WI38 (cell line): Measurements from ENCODE around the gene SMIM5.

Experiments
- H3K4me3 ChIP-seq: 2 replicates; pipeline ENCODE4 v1.5.1; 2011; ENCODE audit warnings: low read depth, mild to moderate bottlenecking, control low read depth, low read length
- CTCF ChIP-seq: IDR thresholded peaks from 2 replicates; pipeline ENCODE4 v1.5.1; 2012; ENCODE audit warnings: low read depth, mild to moderate bottlenecking, control low read depth, low read length

The SMIM5 gene

GRCh38 chr17:75595920-75596313 is 37.3 kb upstream of the SMIM5 start:
- no peak overlapping the region for H3K4me3 ChIP-seq
- TF ChIP-seq CTCF = no peak

- no peak overlapping the region for H3K4me3 ChIP-seq
- no peak for TF ChIP-seq CTCF
Observed at GRCh38 chr17:75596320-75597087, 36.7 kb upstream of the SMIM5 start.

GRCh38 chr17:75601057-75601987 is 31.9 kb upstream of the SMIM5 start:
- no peak overlapping the region for H3K4me3 ChIP-seq
- TF ChIP-seq CTCF = peak; percentile 81

- TF ChIP-seq CTCF = no peak
- no peak overlapping the region for H3K4me3 ChIP-seq
Observed at GRCh38 chr17:75602644-75603043, 30.6 kb upstream of the SMIM5 start.

GRCh38 chr17:75603123-75603522 is 30.1 kb upstream of the SMIM5 start:
- no peak overlapping the region for H3K4me3 ChIP-seq
- no peak for TF ChIP-seq CTCF

GRCh38 chr17:75604034-75604695 is 29.1 kb upstream of the SMIM5 start:
- no peak for TF ChIP-seq CTCF
- H3K4me3 ChIP-seq = no peak overlapping the region

- TF ChIP-seq CTCF = no peak
- H3K4me3 ChIP-seq = no peak overlapping the region
Observed at GRCh38 chr17:75605790-75606189, 27.4 kb upstream of the SMIM5 start.
